Neural progenitor cell (in vitro differentiated cells): ENCODE data around the gene CYB5RL. TPM values are rescaled to one million over a fixed set of nuclear protein-coding genes. Genes with fewer than 3 reads are reported as not detected.

Experiments
- DNase-seq: peaks from one replicate; pipeline ENCODE4 v3.0.0-alpha.2; 2016; ENCODE audit warnings: low spot score
- H2AFZ ChIP-seq: fragments of 200-600 bp; sonication (generic); replicated peaks from 2 replicates; pipeline ENCODE4 v1.6.1; 2016; ENCODE audit warnings: antibody characterized with exemption
- H3F3A ChIP-seq: fragments of 200-600 bp; sonication (generic); 2 replicates; pipeline ENCODE4 v1.6.1; 2016; ENCODE audit warnings: antibody characterized with exemption, low read depth
- H3K27ac ChIP-seq: fragments of 200-600 bp; sonication (generic); 2 replicates; pipeline ENCODE4 v1.5.1; 2016; ENCODE audit warnings: mild to moderate bottlenecking
- H3K27me3 ChIP-seq: fragments of 200-600 bp; sonication (generic); 2 replicates; pipeline ENCODE4 v1.6.1; 2016; ENCODE audit warnings: mild to moderate bottlenecking, moderate library complexity
- H3K36me3 ChIP-seq: fragments of 200-600 bp; sonication (generic); 2 replicates; pipeline ENCODE4 v1.5.1; 2016
- H3K4me1 ChIP-seq: fragments of 200-600 bp; sonication (generic); 2 replicates; pipeline ENCODE4 v1.6.1; 2016; ENCODE audit warnings: mixed run types
- H3K4me2 ChIP-seq: fragments of 200-600 bp; sonication (generic); 2 replicates; pipeline ENCODE4 v1.6.1; 2016
- H3K4me3 ChIP-seq: fragments of 200-600 bp; sonication (generic); 2 replicates; pipeline ENCODE4 v1.5.1; 2016
- H3K79me2 ChIP-seq: fragments of 200-600 bp; sonication (generic); 2 replicates; pipeline ENCODE4 v1.6.1; 2016; ENCODE audit warnings: low read depth
- H3K9ac ChIP-seq: fragments of 200-600 bp; sonication (generic); 2 replicates; pipeline ENCODE4 v1.6.1; 2016
- H3K9me3 ChIP-seq: fragments of 200-600 bp; sonication (generic); 2 replicates; pipeline ENCODE4 v1.5.1; 2016; ENCODE audit warnings: low read depth
- H4K20me1 ChIP-seq: fragments of 200-600 bp; sonication (generic); 2 replicates; pipeline ENCODE4 v1.6.1; 2016; ENCODE audit warnings: low read depth
- H3K27ac Mint-ChIP-seq: 3 replicates; pipeline ENCODE4 v1.8.0; 2021; ENCODE audit warnings: mixed read lengths
- H3K27me3 Mint-ChIP-seq: 2 replicates; pipeline ENCODE4 v1.8.0; 2022; ENCODE audit warnings: low read depth, mild to moderate bottlenecking, inconsistent platforms, moderate library complexity, mixed read lengths; ENCODE audit not compliant: insufficient read depth
- H3K36me3 Mint-ChIP-seq: 3 replicates; pipeline ENCODE4 v1.8.0; 2021; ENCODE audit warnings: mixed read lengths
- H3K4me1 Mint-ChIP-seq: 3 replicates; pipeline ENCODE4 v1.8.0; 2021; ENCODE audit warnings: mixed read lengths
- H3K4me3 Mint-ChIP-seq: 3 replicates; pipeline ENCODE4 v1.8.0; 2021; ENCODE audit warnings: mild to moderate bottlenecking, moderate library complexity, mixed read lengths
- H3K9me3 Mint-ChIP-seq: 3 replicates; pipeline ENCODE4 v1.8.0; 2020; ENCODE audit warnings: mixed read lengths
- CTCF ChIP-seq: fragments of 200-600 bp; sonication (generic); IDR thresholded peaks from 2 replicates; pipeline ENCODE4 v1.5.1; 2017; ENCODE audit warnings: antibody characterized with exemption, mild to moderate bottlenecking
- EZH2 ChIP-seq: fragments of 200-600 bp; sonication (generic); IDR thresholded peaks from 2 replicates; pipeline ENCODE4 v1.6.1; 2017; ENCODE audit warnings: antibody characterized with exemption, mild to moderate bottlenecking, moderate library complexity
- EZH2phosphoT487 ChIP-seq: fragments of 200-600 bp; sonication (generic); IDR thresholded peaks from 2 replicates; pipeline ENCODE4 v1.6.1; 2017; ENCODE audit warnings: antibody characterized with exemption
- total RNA-seq: library from RNA; depleted of rRNA; stranded (reverse); fragments of >200 nt; gene quantifications from 2 replicates; pipeline ENCODE4 v1.2.3, GENCODE V29; 2015; ENCODE audit warnings: low replicate concordance

CYB5RL gene
- total RNA-seq, 1 donor from 2014 or later = 6.4 TPM

DNA sequence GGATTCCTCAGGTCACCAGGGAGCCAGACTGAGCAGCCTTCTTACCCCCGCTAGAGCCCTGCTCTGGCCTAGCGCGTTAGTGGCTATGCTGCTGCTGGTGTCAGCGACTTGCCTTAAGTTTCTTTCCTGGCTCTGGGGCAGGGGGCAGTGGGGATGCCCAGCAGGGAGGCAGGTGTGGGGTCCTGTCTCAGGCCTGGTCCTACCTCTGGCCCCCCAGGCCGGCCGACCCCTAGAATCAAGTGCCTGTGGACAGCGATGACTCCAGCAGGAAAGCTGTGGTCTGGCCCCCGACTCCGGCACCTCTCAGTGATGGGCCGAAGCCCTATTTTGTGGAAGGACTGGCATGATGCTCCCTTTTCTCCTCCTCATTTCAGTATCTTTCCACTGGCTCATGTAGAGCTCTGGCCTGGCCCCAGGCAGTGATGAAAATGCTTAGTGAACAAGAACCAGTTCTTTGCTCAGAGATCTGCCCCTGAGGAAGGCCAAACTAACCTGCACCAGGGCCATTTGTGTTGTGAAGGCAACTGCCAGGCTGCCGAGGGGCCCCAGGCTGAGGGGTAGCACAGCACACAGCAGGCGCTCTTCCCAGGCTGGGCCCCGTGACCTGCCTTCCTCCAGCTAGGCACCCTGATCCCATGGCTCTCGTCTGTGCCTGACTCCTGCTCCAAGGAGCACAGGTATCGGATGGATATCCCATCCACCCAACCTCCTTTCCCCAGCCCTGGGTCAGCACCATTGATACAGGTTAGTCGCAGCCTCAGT lies 23.8 kb upstream of the CYB5RL start:
- H2AFZ ChIP-seq = no peak overlapping the region
- H3K36me3 ChIP-seq = no peaks in the 10 kb centered on the region
- H3K27ac ChIP-seq = no peak overlapping the region
- no peaks in the 10 kb centered on the region for H3K79me2 ChIP-seq
- no peak overlapping the region for H3K4me2 ChIP-seq
- H3K9me3 ChIP-seq = no peaks in the 10 kb centered on the region
- H3K4me3 ChIP-seq = no peak overlapping the region
- H4K20me1 ChIP-seq = peaks cover 44% of the 10 kb centered on the region
- H3K36me3 Mint-ChIP-seq = peaks cover 22% of the 10 kb centered on the region
- H3K9ac ChIP-seq = no peak overlapping the region
- H3K9me3 Mint-ChIP-seq = no peaks in the 10 kb centered on the region
- TF ChIP-seq EZH2phosphoT487 = no peak
- TF ChIP-seq EZH2 = no peak
- TF ChIP-seq CTCF = no peak
- DNase-seq = no peak
- peaks cover 7% of the 10 kb centered on the region for H3K4me1 ChIP-seq
- peaks cover 8% of the 10 kb centered on the region for H3F3A ChIP-seq
- H3K27ac Mint-ChIP-seq = no peak overlapping the region
- no peaks in the 10 kb centered on the region for H3K27me3 ChIP-seq
- H3K27me3 Mint-ChIP-seq = peaks cover 5% of the 10 kb centered on the region
- H3K4me3 Mint-ChIP-seq = no peak overlapping the region
- peaks cover 56% of the 10 kb centered on the region for H3K4me1 Mint-ChIP-seq

DNA sequence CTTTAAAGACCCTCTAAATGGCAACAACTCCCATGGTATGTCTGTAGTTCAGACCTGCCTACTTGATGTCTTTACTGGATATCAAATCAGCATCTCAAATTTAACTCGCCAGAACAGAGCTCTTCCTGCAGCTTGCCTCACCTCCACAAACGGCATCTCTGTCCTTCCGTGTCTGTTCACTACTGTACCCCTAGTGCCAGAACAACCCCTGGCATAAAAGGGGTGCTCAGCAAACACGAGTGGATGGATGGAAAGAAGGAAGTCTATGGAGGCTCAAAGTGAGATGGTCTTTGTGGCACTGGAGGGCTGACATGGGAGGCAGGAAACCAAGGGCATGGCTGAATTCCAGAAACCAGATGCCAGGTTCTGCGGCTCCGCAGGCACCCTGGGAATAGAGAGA lies 22.9 kb upstream of the CYB5RL start:
- no peak overlapping the region for H3K9ac ChIP-seq
- Mint-ChIP-seq H3K27me3 (peaks cover 5% of the 10 kb centered on the region), H3K27ac (peak overlapping the region; percentile 10), H3K4me3 (no peak overlapping the region), H3K36me3 (peaks cover 29% of the 10 kb centered on the region), H3K4me1 (peaks cover 52% of the 10 kb centered on the region), H3K9me3 (no peaks in the 10 kb centered on the region)
- H3K9me3 ChIP-seq = no peaks in the 10 kb centered on the region
- H3K4me3 ChIP-seq = no peak overlapping the region
- TF ChIP-seq EZH2 (no peak), CTCF (no peak), EZH2phosphoT487 (no peak)
- no peak overlapping the region for H2AFZ ChIP-seq
- H3K27me3 ChIP-seq = no peaks in the 10 kb centered on the region
- H3F3A ChIP-seq = peaks cover 10% of the 10 kb centered on the region
- no peak overlapping the region for H3K4me2 ChIP-seq
- DNase-seq = no peak
- peaks cover 36% of the 10 kb centered on the region for H4K20me1 ChIP-seq
- no peaks in the 10 kb centered on the region for H3K79me2 ChIP-seq
- H3K27ac ChIP-seq = no peak overlapping the region
- no peaks in the 10 kb centered on the region for H3K4me1 ChIP-seq
- no peaks in the 10 kb centered on the region for H3K36me3 ChIP-seq

DNA sequence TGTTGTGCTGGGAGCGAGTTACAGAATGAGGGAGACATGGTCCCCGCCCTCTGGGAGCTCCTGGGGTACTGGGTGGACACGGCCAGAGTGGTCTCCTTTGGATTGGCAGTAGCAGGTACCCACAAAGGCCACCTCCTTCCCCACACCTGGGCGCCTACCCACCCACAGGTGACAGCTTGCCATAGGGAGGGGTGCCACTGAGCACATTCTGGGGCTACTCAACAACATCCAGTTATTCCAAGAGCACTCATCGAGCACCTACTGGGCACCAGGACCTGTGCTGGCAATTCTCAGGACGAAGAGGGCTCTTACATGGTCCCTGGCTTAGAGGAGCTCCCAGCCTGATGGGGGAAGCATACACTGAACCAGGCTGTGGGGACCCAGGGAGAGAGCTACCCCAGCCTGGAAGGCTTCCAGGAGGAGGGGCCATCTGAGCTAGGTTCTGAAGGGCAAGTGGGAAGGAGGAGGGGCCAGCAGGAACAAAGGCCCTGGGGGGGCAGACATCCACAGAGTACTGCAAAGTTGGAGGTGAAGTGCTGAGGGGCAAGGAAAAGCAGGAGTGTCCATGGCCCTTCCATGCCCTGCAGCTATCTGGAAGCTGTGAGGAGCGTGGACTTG lies 22.1 kb upstream of the CYB5RL start:
- TF ChIP-seq EZH2 = no peak
- TF ChIP-seq CTCF = no peak
- TF ChIP-seq EZH2phosphoT487 = no peak
- Mint-ChIP-seq H3K36me3 (peaks cover 33% of the 10 kb centered on the region), H3K4me3 (no peak overlapping the region), H3K9me3 (no peaks in the 10 kb centered on the region), H3K27ac (peak overlapping the region; percentile 51), H3K4me1 (peaks cover 46% of the 10 kb centered on the region), H3K27me3 (peaks cover 5% of the 10 kb centered on the region)
- Histone ChIP-seq H3F3A (peaks cover 10% of the 10 kb centered on the region), H3K27me3 (no peaks in the 10 kb centered on the region), H3K36me3 (no peaks in the 10 kb centered on the region), H4K20me1 (peaks cover 32% of the 10 kb centered on the region), H3K9me3 (no peaks in the 10 kb centered on the region), H3K9ac (no peak overlapping the region), H3K4me1 (no peaks in the 10 kb centered on the region), H3K79me2 (no peaks in the 10 kb centered on the region), H3K4me2 (no peak overlapping the region), H3K27ac (no peak overlapping the region), H2AFZ (no peak overlapping the region), H3K4me3 (no peak overlapping the region)
- DNase-seq = no peak
